PFSK-1 (cell line): ENCODE results near the gene MYO1A.

Experiments used
- FOXP2 ChIP-seq: optimal IDR thresholded peaks from 2 replicates; pipeline ENCODE3; 2011; ENCODE audit warnings: borderline replicate concordance, control low read depth, inconsistent platforms; ENCODE audit not compliant: insufficient read depth; ENCODE audit errors: extremely low read length, extremely low read depth
- POLR2AphosphoS5 ChIP-seq: IDR thresholded peaks from 2 replicates; pipeline ENCODE4 v1.6.1; 2012; ENCODE audit warnings: low read depth, mild to moderate bottlenecking, control low read depth, low read length, moderate library complexity
- REST ChIP-seq, 2 experiments: IDR thresholded peaks; 2 replicates each; pipeline versions ENCODE4 v1.6.1 to v1.8.0; 2011 to 2012; ENCODE audit warnings: low read depth in 2 of 2, low read length in 2 of 2, control low read depth in 1 of 2, inconsistent platforms in 1 of 2, mild to moderate bottlenecking in 1 of 2, moderate library complexity in 1 of 2; ENCODE audit not compliant: insufficient read depth in 1 of 2
- SIN3A ChIP-seq: IDR thresholded peaks from 2 replicates; pipeline ENCODE4 v1.6.1; 2012; ENCODE audit warnings: mild to moderate bottlenecking, low read length, moderate library complexity, borderline replicate concordance; ENCODE audit not compliant: insufficient read depth

- no peak for TF ChIP-seq REST (IDR thresholded peaks at IDR 0.05; ENCODE audit: insufficient read depth in 1 of 2, low read depth in 2 of 2, low read length in 2 of 2)
- no peak for TF ChIP-seq SIN3A
- TF ChIP-seq POLR2AphosphoS5 = no peak
- TF ChIP-seq FOXP2 = no peak
These were observed 9.2 kb downstream of the MYO1A start for GRCh38 chr12:57040750-57041149.
